ENCODE data around the gene CA11. TPM values are rescaled to one million over a fixed set of nuclear protein-coding genes. Genes with fewer than 3 reads are reported as not detected.

The CA11 gene
- total RNA-seq, 1 donor from 2014 or later: 7.9 TPM

- Histone ChIP-seq H3K27ac (peak overlapping the region; percentile 99), H3K36me3 (no peaks in the 10 kb centered on the region), H3K27me3 (no peaks in the 10 kb centered on the region), H3K4me1 (peaks cover 66% of the 10 kb centered on the region), H3K4me3 (peak overlapping the region; percentile 54 to 69), H3K9me3 (no peaks in the 10 kb centered on the region)
- DNase-seq (ENCODE audit: extremely low spot score in 2 of 2): peak in 1 of 2 donors; percentile 91
- intact Hi-C loops (cut with DNase I): loop anchor here (10.0 kb wide), 1 partner anchor 329 kb away; the partner anchor contains the start of gene FTL
- TF ChIP-seq CTCF (IDR thresholded peaks at IDR 0.05) (no peak), POLR2AphosphoS5 (IDR thresholded peaks at IDR 0.05; ENCODE audit: insufficient read depth in 1 of 2, low read depth in 1 of 2) (no peak), POLR2A (IDR thresholded peaks at IDR 0.05) (no peak)
Observed at GRCh38 chr19:48635966-48636858, 9.8 kb downstream of the CA11 start.

- no peaks in the 10 kb centered on the region for H3K9me3 ChIP-seq
- peaks cover 74% of the 10 kb centered on the region for H3K4me1 ChIP-seq
- TF ChIP-seq POLR2AphosphoS5 (IDR thresholded peaks at IDR 0.05; ENCODE audit: insufficient read depth in 1 of 2, low read depth in 1 of 2) (no peak), CTCF (IDR thresholded peaks at IDR 0.05) (no peak), POLR2A (IDR thresholded peaks at IDR 0.05) (peak in 1 of 2 donors; percentile 62)
- H3K27ac ChIP-seq: peak overlapping the region; percentile 99
- H3K4me3 ChIP-seq: peak overlapping the region; percentile 54 to 69
- H3K36me3 ChIP-seq: peaks cover 0 to 5% of the 10 kb centered on the region in 2 donors
- peak in 1 of 2 donors; percentile 92 for DNase-seq (ENCODE audit: extremely low spot score in 2 of 2)
- intact Hi-C loops (cut with DNase I): loop anchor here (10.0 kb wide), 1 partner anchor 329 kb away; the partner anchor contains the start of gene FTL
- no peaks in the 10 kb centered on the region for H3K27me3 ChIP-seq
Observed at GRCh38 chr19:48635263-48635965, 10.6 kb downstream of the CA11 start.

GRCh38 chr19:48634424-48635262, 11.3 kb downstream of the CA11 start:
- peak in 1 of 2 donors; percentile 98 for DNase-seq (ENCODE audit: extremely low spot score in 2 of 2)
- peaks cover 82% of the 10 kb centered on the region for H3K4me1 ChIP-seq
- intact Hi-C loops (cut with DNase I): loop anchor here (10.0 kb wide), 1 partner anchor 330 kb away; the partner anchor contains the start of gene FTL
- no peaks in the 10 kb centered on the region for H3K27me3 ChIP-seq
- TF ChIP-seq POLR2A (IDR thresholded peaks at IDR 0.05) (peak in 1 of 2 donors; percentile 52), CTCF (IDR thresholded peaks at IDR 0.05) (no peak), POLR2AphosphoS5 (IDR thresholded peaks at IDR 0.05; ENCODE audit: insufficient read depth in 1 of 2, low read depth in 1 of 2) (peak; percentile 94 to 99)
- H3K9me3 ChIP-seq: no peaks in the 10 kb centered on the region
- peak overlapping the region; percentile 54 to 69 for H3K4me3 ChIP-seq
- peaks cover 0 to 5% of the 10 kb centered on the region in 2 donors for H3K36me3 ChIP-seq
- H3K27ac ChIP-seq: peak overlapping the region; percentile 99

GRCh38 chr19:48634036-48634342, 12.0 kb downstream of the CA11 start:
- H3K27me3 ChIP-seq: no peaks in the 10 kb centered on the region
- peak overlapping the region; percentile 99 for H3K27ac ChIP-seq
- DNase-seq (ENCODE audit: extremely low spot score in 2 of 2): no peak
- no peak for TF ChIP-seq POLR2A (IDR thresholded peaks at IDR 0.05)
- TF ChIP-seq POLR2AphosphoS5 (IDR thresholded peaks at IDR 0.05; ENCODE audit: insufficient read depth in 1 of 2, low read depth in 1 of 2): no peak
- TF ChIP-seq CTCF (IDR thresholded peaks at IDR 0.05): no peak
- no peaks in the 10 kb centered on the region for H3K9me3 ChIP-seq
- peaks cover 0 to 5% of the 10 kb centered on the region in 2 donors for H3K36me3 ChIP-seq
- peak overlapping the region; percentile 54 to 69 for H3K4me3 ChIP-seq
- intact Hi-C loops (cut with DNase I): loop anchor here (10.0 kb wide), 1 partner anchor 331 kb away; the partner anchor contains the start of gene FTL
- H3K4me1 ChIP-seq: peaks cover 82% of the 10 kb centered on the region

Measured in vagina (tissue), 2 donors.